Liver (tissue), 9 donors: ENCODE results near the gene MUL1. TPM values are rescaled to one million over a fixed set of nuclear protein-coding genes. Genes with fewer than 3 reads are reported as not detected.

Experiments
- DNase-seq: peaks from one replicate; pipeline ENCODE4 v3.0.0-alpha.2; 2017; ENCODE audit warnings: low spot score
- H3K27ac ChIP-seq, 2 donors: one replicate each; pipeline ENCODE4 v1.7.0; 2013; ENCODE audit warnings: inconsistent platforms in 2 of 2, low read length in 2 of 2, control low read depth in 1 of 2, low read depth in 1 of 2, mild to moderate bottlenecking in 1 of 2
- H3K27me3 ChIP-seq, 4 donors: one replicate each; pipeline versions ENCODE4 v1.6.1 to v1.7.0; 2013; ENCODE audit warnings: low read length in 3 of 4, inconsistent platforms in 1 of 4, mild to moderate bottlenecking in 1 of 4, moderate library complexity in 1 of 4; ENCODE audit not compliant: control insufficient read depth in 4 of 4, insufficient read depth in 4 of 4
- H3K36me3 ChIP-seq, 4 donors: one replicate each; pipeline versions ENCODE4 v1.6.1 to v1.7.0; 2013; ENCODE audit warnings: low read length in 3 of 4, mild to moderate bottlenecking in 3 of 4, low read depth in 1 of 4, moderate library complexity in 1 of 4; ENCODE audit not compliant: control insufficient read depth in 4 of 4, insufficient read depth in 3 of 4
- H3K4me1 ChIP-seq, 4 donors: one replicate each; pipeline versions ENCODE4 v1.6.1 to v1.7.0; 2013; ENCODE audit warnings: low read length in 3 of 4, mild to moderate bottlenecking in 3 of 4, moderate library complexity in 1 of 4; ENCODE audit not compliant: control insufficient read depth in 4 of 4, insufficient read depth in 4 of 4
- H3K4me3 ChIP-seq, 3 donors: one replicate each; pipeline versions ENCODE4 v1.6.1 to v1.7.0; 2013; ENCODE audit warnings: low read length in 3 of 3, control low read depth in 1 of 3, low read depth in 1 of 3, mild to moderate bottlenecking in 1 of 3
- H3K9ac ChIP-seq, 2 donors: one replicate each; pipeline ENCODE4 v1.7.0; 2013; ENCODE audit warnings: low read length in 2 of 2, mild to moderate bottlenecking in 2 of 2, moderate library complexity in 2 of 2, control low read depth in 1 of 2, low read depth in 1 of 2
- H3K9me3 ChIP-seq, 4 donors: one replicate each; pipeline versions ENCODE4 v1.6.1 to v1.7.0; 2013; ENCODE audit warnings: low read length in 3 of 4; ENCODE audit not compliant: control insufficient read depth in 4 of 4
- EGR1 ChIP-seq, 2 donors: IDR thresholded peaks; 2 replicates each; pipeline ENCODE4 v1.6.1; 2016 to 2018; ENCODE audit warnings: antibody characterized with exemption in 2 of 2, low read depth in 2 of 2
- FOXA1 ChIP-seq: IDR thresholded peaks from 2 replicates; pipeline ENCODE4 v1.6.1; 2016; ENCODE audit warnings: antibody characterized with exemption
- FOXA2 ChIP-seq: IDR thresholded peaks from 2 replicates; pipeline ENCODE4 v1.6.1; 2016; ENCODE audit warnings: antibody characterized with exemption
- HNF4G ChIP-seq: IDR thresholded peaks from 2 replicates; pipeline ENCODE4 v1.6.1; 2016; ENCODE audit warnings: antibody characterized with exemption
- JUND ChIP-seq, 2 donors: IDR thresholded peaks; 2 replicates each; pipeline ENCODE4 v1.6.1; 2016; ENCODE audit warnings: antibody characterized with exemption in 2 of 2
- RXRA ChIP-seq, 2 donors: IDR thresholded peaks; 2 replicates each; pipeline ENCODE4 v1.6.1; 2017 to 2018; ENCODE audit warnings: antibody characterized with exemption in 2 of 2, mild to moderate bottlenecking in 1 of 2
- SP1 ChIP-seq: IDR thresholded peaks from 2 replicates; pipeline ENCODE4 v1.6.1; 2018; ENCODE audit warnings: antibody characterized with exemption, mild to moderate bottlenecking
- TAF1 ChIP-seq: conservative IDR thresholded peaks from 2 replicates; pipeline ENCODE4 v1.6.1; 2016; ENCODE audit warnings: antibody characterized with exemption, mild to moderate bottlenecking
- YY1 ChIP-seq: IDR thresholded peaks from 2 replicates; pipeline ENCODE4 v1.6.1; 2016; ENCODE audit warnings: antibody characterized with exemption, mild to moderate bottlenecking
- WGBS: extraction: QIAGEN DNeasy Blood & Tissue Kit; methylation state at CpG from one replicate; pipeline ENCODE4 v1.1.7; 2013; 5-methylcytosine and 5-hydroxymethylcytosine counted together
- polyA plus RNA-seq, 2 donors: library from polyadenylated mRNA; stranded (reverse) in 1 of 2; unstranded in 1 of 2; fragments of 200-250 nt in 1 of 2; fragments of >200 nt in 1 of 2; fragmentation: Nextera tagmentation in 1 of 2; extraction: Ambion mirVana in 1 of 2; gene quantifications; one replicate each; pipeline versions ENCODE4 v1.2.1 to v1.2.3, GENCODE V29; 2013 to 2015
- total RNA-seq, 2 donors: library from RNA; depleted of rRNA; stranded (reverse); fragments of >200 nt; gene quantifications; one replicate each; pipeline ENCODE4 v1.2.3, GENCODE V29; 2014
- TF ChIP-seq, protein P1 (sequence below): IDR thresholded peaks from 2 replicates; pipeline ENCODE4 v1.6.1; 2016; ENCODE audit warnings: antibody characterized with exemption
- TF ChIP-seq, protein P2 (sequence below): IDR thresholded peaks from 2 replicates; pipeline ENCODE4 v1.6.1; 2016; ENCODE audit warnings: antibody characterized with exemption
- TF ChIP-seq, protein P3 (sequence below): IDR thresholded peaks from 2 replicates; pipeline ENCODE4 v1.6.1; 2016; ENCODE audit warnings: antibody characterized with exemption
- TF ChIP-seq, protein P4 (sequence below): fragments of 150-350 bp; IDR thresholded peaks from 2 replicates; pipeline ENCODE4 v1.5.1; 2017; ENCODE audit warnings: improper control_type of control experiment, low read depth, low read length; ENCODE audit not compliant: missing input control
- donor health status: healthy.
- donor health status: healthy.
- donor health status: healthy.
- donor health status: healthy.
- donor health status: healthy.

MUL1 gene
- total and polyA plus RNA-seq, 4 donors, result 9.5 to 19.4 (median 16.8) TPM

DNA sequence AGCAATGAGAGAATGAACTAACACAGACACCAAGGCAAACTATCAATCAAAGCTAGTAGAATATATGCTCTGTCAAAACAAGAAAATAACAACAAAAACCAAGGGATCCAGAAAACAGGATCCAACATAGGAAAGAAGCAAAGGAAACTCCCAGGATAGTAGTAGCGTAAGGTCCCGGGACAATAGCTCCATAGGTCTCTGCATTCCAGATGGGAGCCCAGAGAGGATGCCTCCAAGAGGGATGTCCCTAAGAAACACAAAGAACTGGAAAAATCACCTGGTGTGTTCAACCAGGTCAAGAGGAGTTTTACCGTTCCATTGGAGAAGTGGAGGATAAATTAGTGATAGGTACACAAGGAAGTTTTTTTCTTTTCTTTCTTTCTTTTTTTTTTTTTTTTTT lies 38.7 kb upstream of the MUL1 start:
- no peak for DNase-seq
- TF ChIP-seq, protein P1, sequence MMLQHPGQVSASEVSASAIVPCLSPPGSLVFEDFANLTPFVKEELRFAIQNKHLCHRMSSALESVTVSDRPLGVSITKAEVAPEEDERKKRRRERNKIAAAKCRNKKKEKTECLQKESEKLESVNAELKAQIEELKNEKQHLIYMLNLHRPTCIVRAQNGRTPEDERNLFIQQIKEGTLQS, result no peak
- TF ChIP-seq JUND (IDR thresholded peaks at IDR 0.05), result no peak
- TF ChIP-seq HNF4G, result no peak
- TF ChIP-seq EGR1 (IDR thresholded peaks at IDR 0.05; ENCODE audit: low read depth in 2 of 2), result no peak
- TF ChIP-seq, protein P2, sequence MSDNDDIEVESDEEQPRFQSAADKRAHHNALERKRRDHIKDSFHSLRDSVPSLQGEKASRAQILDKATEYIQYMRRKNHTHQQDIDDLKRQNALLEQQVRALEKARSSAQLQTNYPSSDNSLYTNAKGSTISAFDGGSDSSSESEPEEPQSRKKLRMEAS, result no peak
- TF ChIP-seq SP1, result no peak
- TF ChIP-seq, protein P3, sequence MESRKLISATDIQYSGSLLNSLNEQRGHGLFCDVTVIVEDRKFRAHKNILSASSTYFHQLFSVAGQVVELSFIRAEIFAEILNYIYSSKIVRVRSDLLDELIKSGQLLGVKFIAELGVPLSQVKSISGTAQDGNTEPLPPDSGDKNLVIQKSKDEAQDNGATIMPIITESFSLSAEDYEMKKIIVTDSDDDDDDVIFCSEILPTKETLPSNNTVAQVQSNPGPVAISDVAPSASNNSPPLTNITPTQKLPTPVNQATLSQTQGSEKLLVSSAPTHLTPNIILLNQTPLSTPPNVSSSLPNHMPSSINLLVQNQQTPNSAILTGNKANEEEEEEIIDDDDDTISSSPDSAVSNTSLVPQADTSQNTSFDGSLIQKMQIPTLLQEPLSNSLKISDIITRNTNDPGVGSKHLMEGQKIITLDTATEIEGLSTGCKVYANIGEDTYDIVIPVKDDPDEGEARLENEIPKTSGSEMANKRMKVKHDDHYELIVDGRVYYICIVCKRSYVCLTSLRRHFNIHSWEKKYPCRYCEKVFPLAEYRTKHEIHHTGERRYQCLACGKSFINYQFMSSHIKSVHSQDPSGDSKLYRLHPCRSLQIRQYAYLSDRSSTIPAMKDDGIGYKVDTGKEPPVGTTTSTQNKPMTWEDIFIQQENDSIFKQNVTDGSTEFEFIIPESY, result no peak
- TF ChIP-seq RXRA (IDR thresholded peaks at IDR 0.05), result no peak
- no peak for TF ChIP-seq FOXA1
- TF ChIP-seq, protein P4, sequence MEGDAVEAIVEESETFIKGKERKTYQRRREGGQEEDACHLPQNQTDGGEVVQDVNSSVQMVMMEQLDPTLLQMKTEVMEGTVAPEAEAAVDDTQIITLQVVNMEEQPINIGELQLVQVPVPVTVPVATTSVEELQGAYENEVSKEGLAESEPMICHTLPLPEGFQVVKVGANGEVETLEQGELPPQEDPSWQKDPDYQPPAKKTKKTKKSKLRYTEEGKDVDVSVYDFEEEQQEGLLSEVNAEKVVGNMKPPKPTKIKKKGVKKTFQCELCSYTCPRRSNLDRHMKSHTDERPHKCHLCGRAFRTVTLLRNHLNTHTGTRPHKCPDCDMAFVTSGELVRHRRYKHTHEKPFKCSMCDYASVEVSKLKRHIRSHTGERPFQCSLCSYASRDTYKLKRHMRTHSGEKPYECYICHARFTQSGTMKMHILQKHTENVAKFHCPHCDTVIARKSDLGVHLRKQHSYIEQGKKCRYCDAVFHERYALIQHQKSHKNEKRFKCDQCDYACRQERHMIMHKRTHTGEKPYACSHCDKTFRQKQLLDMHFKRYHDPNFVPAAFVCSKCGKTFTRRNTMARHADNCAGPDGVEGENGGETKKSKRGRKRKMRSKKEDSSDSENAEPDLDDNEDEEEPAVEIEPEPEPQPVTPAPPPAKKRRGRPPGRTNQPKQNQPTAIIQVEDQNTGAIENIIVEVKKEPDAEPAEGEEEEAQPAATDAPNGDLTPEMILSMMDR, result no peak
- TF ChIP-seq TAF1, result no peak
- TF ChIP-seq FOXA2, result no peak
- Histone ChIP-seq H3K27me3 (peaks cover 0 to 7% (median 0%) of the 10 kb centered on the region in 4 donors), H3K9ac (no peak overlapping the region), H3K36me3 (no peaks in the 10 kb centered on the region), H3K27ac (no peak overlapping the region), H3K4me3 (no peak overlapping the region), H3K9me3 (no peaks in the 10 kb centered on the region), H3K4me1 (no peaks in the 10 kb centered on the region)
- 86% methylated on average over 3 of the region's 3 CpGs for WGBS

DNA sequence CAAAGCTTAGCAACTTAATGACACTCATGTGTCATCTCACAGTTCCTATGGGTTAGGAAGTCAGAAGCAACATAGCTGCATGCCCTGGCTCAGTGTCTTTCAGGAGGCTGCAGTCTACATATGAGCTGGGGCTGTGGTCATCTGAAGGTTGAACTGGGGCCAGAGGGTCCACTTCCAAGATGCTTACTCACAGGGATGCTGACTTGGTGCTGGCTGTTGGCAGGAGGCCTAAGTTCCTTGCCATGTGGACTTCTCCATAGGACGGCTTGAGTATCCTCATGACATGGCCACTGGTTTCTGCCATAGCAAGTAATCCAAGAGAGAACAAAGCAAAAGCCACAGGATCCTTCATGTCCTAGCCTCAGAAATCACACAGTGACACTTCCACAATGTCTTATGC lies 32.3 kb upstream of the MUL1 start:
- Histone ChIP-seq H3K27me3 (peaks cover 0 to 10% (median under 1%) of the 10 kb centered on the region in 4 donors), H3K4me3 (no peak overlapping the region), H3K36me3 (no peaks in the 10 kb centered on the region), H3K27ac (no peak overlapping the region), H3K9me3 (no peaks in the 10 kb centered on the region), H3K9ac (no peak overlapping the region), H3K4me1 (no peaks in the 10 kb centered on the region)
- TF ChIP-seq RXRA (IDR thresholded peaks at IDR 0.05) (no peak), SP1 (no peak), TAF1 (no peak), YY1 (no peak)
- TF ChIP-seq, protein P4, result no peak
- no peak for DNase-seq
- WGBS, result 94% methylated on average over 1 of the region's 1 CpG
